ENCODE data around the gene GPR162.
"Not testable (repeated sequence)": the region's sequence is repeated elsewhere in the genome, so short reads cannot be mapped to it uniquely, and the experiment has no call there.

Gene GPR162

GRCh38 chr12:6860116-6860515 lies 38.5 kb downstream of the GPR162 start:
- DNase-seq = no peak

- DNase-seq = no peak
These were observed 39.3 kb downstream of the GPR162 start for GRCh38 chr12:6860942-6861341.

GRCh38 chr12:6861391-6861790 lies 39.8 kb downstream of the GPR162 start:
- no peak for DNase-seq

GRCh38 chr12:6863033-6863432 lies 41.4 kb downstream of the GPR162 start:
- no peak for DNase-seq

- DNase-seq = no peak
These were observed 42.1 kb downstream of the GPR162 start for GRCh38 chr12:6863586-6864321.

GRCh38 chr12:6865307-6865706 lies 43.7 kb downstream of the GPR162 start:
- DNase-seq = not testable (repeated sequence)

- no peak for DNase-seq
These were observed 44.7 kb downstream of the GPR162 start for GRCh38 chr12:6866163-6866919.

- no peak for DNase-seq
These were observed 45.3 kb downstream of the GPR162 start for GRCh38 chr12:6866920-6867412.

- DNase-seq = peak; percentile 88
These were observed 46.0 kb downstream of the GPR162 start, which contains the start of gene TPI1 for GRCh38 chr12:6867413-6868210. TSS of gene TPI1 (plus strand) at chr12:6867531. CDS start at chr12:6867567, 36 bp downstream.

- peak; percentile 15 for DNase-seq
These were observed 46.8 kb downstream of the GPR162 start for GRCh38 chr12:6868211-6869048.

GRCh38 chr12:6869049-6870021 lies 47.7 kb downstream of the GPR162 start:
- peak; percentile 89 for DNase-seq

- not testable (repeated sequence) for DNase-seq
These were observed 48.7 kb downstream of the GPR162 start for GRCh38 chr12:6870304-6870703.

- peak; percentile 46 for DNase-seq
These were observed 49.7 kb downstream of the GPR162 start for GRCh38 chr12:6871052-6871957.

- peak; percentile 88 for DNase-seq
These were observed 50.7 kb downstream of the GPR162 start for GRCh38 chr12:6872073-6873048.

GRCh38 chr12:6873094-6874014 lies 51.7 kb downstream of the GPR162 start, which contains the start of gene SPSB2:
TSS of gene SPSB2 (minus strand) at chr12:6873303. CDS start at chr12:6872901, 402 bp downstream.
- DNase-seq = peak; percentile 98

- not testable (repeated sequence) for DNase-seq
These were observed 52.4 kb downstream of the GPR162 start for GRCh38 chr12:6874015-6874368.

Measured in CD4-positive, alpha-beta T cell treated with Interleukin-10 for 1 hour (primary cell).